Astrocyte of the cerebellum (primary cell): ENCODE measurements around the gene ZNF302.
"Not testable (repeated sequence)": the region's sequence is repeated elsewhere in the genome, so short reads cannot be mapped to it uniquely, and the experiment has no call there.

Source experiments
- DNase-seq: peaks from one replicate; pipeline ENCODE4 v3.0.0-alpha.2; 2011; ENCODE audit warnings: low read depth
- H3K4me3 ChIP-seq: 2 replicates; pipeline ENCODE4 v1.5.1; 2011; ENCODE audit warnings: mild to moderate bottlenecking, low read depth, low read length, moderate library complexity
- CTCF ChIP-seq: IDR thresholded peaks from 2 replicates; pipeline ENCODE4 v1.5.1; 2012; ENCODE audit warnings: low read length, low read depth, moderate library complexity, mild to moderate bottlenecking; ENCODE audit errors: missing control alignments
- in situ Hi-C: cut with HindIII; loops from 2 replicates; pipeline ENCODE4 v1.10.0; 2017; ENCODE audit warnings: low sequenced_read_pairs

Gene ZNF302

GRCh38 chr19:34664870-34665269 is 12.6 kb upstream of the ZNF302 start:
- no peak overlapping the region for H3K4me3 ChIP-seq
- in situ Hi-C loops = no loop called here
- no peak for DNase-seq
- no peak for TF ChIP-seq CTCF

DNA sequence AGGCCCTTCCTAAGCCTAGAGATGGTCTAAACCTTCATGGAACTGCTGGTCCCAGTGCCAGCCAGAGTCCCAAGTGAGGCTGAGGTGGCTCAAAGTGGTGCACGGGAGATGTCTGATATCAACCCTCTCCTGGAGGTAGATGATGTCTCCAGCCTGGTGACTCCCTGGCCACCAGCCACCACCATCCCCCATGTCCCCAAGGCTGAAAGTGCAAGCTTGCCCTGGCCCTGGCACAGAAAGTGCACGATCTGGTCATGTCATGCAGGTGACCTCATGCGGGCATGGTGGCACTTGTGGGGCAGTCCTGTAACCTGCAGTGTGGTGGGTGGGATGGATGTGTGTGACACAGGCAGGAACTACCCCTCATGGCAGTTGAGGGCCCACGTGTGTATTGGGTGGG is 12.2 kb upstream of the ZNF302 start:
- in situ Hi-C loops, H3K4me3 ChIP-seq: not testable (repeated sequence)

GRCh38 chr19:34666200-34666957 is 11.1 kb upstream of the ZNF302 start:
- no peak overlapping the region for H3K4me3 ChIP-seq
- in situ Hi-C loops = no loop called here
- no peak for DNase-seq
- no peak for TF ChIP-seq CTCF

More for the DNA sequence above, 12.2 kb upstream of the ZNF302 start:
- not testable (repeated sequence) for DNase-seq

DNA sequence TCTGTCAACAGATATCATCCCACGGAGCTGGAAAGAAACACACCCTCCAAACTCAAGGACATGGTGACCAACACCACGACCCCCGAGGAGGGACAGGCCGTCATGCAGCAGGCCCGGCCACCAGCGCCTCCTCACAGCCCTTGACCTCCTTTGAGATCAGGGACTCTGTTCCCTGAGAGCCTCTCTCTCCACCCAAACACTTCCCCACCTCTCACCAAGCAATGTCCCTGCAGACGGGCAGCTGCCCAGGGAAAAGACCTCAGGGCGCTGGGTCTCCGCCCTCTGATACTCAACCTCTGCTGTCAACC is 10.6 kb upstream of the ZNF302 start:
- in situ Hi-C loops = no loop called here
- DNase-seq = no peak
- TF ChIP-seq CTCF = no peak
- no peak overlapping the region for H3K4me3 ChIP-seq

DNA sequence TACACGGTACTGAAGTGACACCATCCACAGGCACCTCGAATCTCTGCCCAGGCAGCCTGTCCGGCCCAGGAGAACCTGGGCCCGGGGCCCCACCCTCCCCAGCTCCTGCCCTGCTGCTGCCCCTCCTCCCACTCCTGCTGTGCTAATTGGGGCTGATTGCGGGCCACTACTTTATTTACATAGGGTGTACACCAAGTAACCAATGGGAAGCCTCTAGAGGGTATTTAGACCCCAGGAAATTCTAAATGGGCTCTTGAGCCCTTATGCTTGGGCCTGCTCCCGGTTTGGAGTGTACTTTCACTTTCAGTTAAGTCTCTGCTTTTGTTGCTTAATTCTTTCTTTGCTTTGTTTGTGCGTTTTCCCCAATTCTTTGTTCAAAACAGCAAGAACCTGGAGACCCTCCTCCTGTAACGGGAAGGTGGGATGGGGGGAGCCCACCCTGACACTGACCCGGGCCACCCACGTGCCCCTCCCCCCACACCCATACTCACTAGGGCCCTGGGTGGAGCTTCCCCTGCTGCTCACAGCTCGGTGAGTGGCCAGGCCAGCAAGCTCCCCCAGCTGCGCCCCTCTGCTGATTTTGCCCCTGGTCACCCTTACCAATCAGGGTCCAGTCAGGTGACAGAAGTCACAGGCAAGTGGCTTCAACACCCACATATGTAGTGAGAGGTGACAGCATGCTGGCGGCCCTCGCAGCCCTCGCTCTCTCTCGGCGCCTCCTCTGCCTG is 10.0 kb upstream of the ZNF302 start:
- H3K4me3 ChIP-seq = no peak overlapping the region
- no peak for TF ChIP-seq CTCF
- in situ Hi-C loops = no loop called here
- DNase-seq = no peak

GRCh38 chr19:34668077-34668689 is 9.3 kb upstream of the ZNF302 start:
- DNase-seq, in situ Hi-C loops: not testable (repeated sequence)

GRCh38 chr19:34668690-34669089 is 8.8 kb upstream of the ZNF302 start:
- in situ Hi-C loops, DNase-seq, H3K4me3 ChIP-seq: not testable (repeated sequence)

More at GRCh38 chr19:34668077-34668689, 9.3 kb upstream of the ZNF302 start:
- H3K4me3 ChIP-seq = not testable (repeated sequence)

GRCh38 chr19:34669305-34669704 is 8.2 kb upstream of the ZNF302 start:
- in situ Hi-C loops = no loop called here
- TF ChIP-seq CTCF = no peak
- no peak overlapping the region for H3K4me3 ChIP-seq
- no peak for DNase-seq
